Heart left ventricle (tissue), 13 donors: ENCODE measurements around the gene USP6NL.

Source experiments
- POLR2A ChIP-seq, 2 donors: fragments of 450-650 bp; IDR thresholded peaks; one replicate each; pipeline ENCODE4 v1.6.1; 2017; ENCODE audit warnings: antibody characterized with exemption in 2 of 2, mild to moderate bottlenecking in 2 of 2, moderate library complexity in 2 of 2
- TF ChIP-seq, protein P1 (sequence below), 12 donors: fragments of 200-600 bp; sonication (generic) in 4 of 12; IDR thresholded peaks; one replicate each; pipeline versions ENCODE4 v1.5.0 to v1.8.0; 2018 to 2022; ENCODE audit warnings: antibody characterized with exemption in 12 of 12, mild to moderate bottlenecking in 5 of 12
- donor health status: ischemic (EF 13 %, LVEDD 7.1; RV severe dilation, severe dysfunction).
- donor health status: DM: no; HTN: yes; CAD: no.
- donor health status: DM: no; HTN: no; CAD: no.
- donor health status: ischemic (EF 25% LVEDD 6.9; RV normal size, moderate dysfunction).
- donor health status: ischemic (EF 25% LVEDD 5.7; RV mildly dilated, moderate dysfunction).
- donor health status: ischemic (EF 35%, LVEDD 5.7; RV mildly dilated, moderate dysfunction).
- donor health status: nonischemic (EF 11% LVEDD 7.7; RV severe dilation, severe dysfunction).
- donor health status: DM: yes; HTN: yes; CAD: no.
- donor health status: PGD.
- donor health status: ischemic (EF 29% LVEDD 5.4; RV normal size, mild dysfunction).
- donor health status: nonischemic (EF 23%, LVEDD 6.1; RV moderate dilation, normal function).

DNA sequence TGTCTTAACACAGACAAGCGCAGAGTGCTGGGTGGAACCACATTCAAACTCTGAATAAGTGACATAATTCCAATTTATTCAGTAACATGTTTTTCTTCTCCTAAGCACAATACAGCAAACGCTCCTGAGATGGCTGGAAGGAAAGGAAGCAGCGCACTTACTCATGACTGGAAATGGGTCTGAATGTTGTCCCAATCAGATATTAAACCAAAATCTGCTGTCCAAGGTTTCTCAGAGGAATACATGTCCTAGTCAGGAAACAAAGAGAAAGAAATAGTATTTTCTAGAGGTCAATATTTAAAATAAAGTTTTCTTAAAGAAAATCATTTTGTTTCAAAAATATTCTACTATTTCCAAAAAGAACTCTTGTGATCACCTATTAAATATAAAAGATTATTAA, 14.0 kb downstream of the USP6NL start:
- TF ChIP-seq, protein P1, sequence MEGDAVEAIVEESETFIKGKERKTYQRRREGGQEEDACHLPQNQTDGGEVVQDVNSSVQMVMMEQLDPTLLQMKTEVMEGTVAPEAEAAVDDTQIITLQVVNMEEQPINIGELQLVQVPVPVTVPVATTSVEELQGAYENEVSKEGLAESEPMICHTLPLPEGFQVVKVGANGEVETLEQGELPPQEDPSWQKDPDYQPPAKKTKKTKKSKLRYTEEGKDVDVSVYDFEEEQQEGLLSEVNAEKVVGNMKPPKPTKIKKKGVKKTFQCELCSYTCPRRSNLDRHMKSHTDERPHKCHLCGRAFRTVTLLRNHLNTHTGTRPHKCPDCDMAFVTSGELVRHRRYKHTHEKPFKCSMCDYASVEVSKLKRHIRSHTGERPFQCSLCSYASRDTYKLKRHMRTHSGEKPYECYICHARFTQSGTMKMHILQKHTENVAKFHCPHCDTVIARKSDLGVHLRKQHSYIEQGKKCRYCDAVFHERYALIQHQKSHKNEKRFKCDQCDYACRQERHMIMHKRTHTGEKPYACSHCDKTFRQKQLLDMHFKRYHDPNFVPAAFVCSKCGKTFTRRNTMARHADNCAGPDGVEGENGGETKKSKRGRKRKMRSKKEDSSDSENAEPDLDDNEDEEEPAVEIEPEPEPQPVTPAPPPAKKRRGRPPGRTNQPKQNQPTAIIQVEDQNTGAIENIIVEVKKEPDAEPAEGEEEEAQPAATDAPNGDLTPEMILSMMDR (IDR thresholded peaks at IDR 0.05): no peak
- TF ChIP-seq POLR2A (IDR thresholded peaks at IDR 0.05): no peak
